Stimulated activated effector memory CD8-positive, alpha-beta T cell treated with anti-CD3 and anti-CD28 coated beads, Interleukin-12 subunit alpha, Interleukin-12 subunit beta, amount 100 ng/mL, for 72 hours (primary cell): Measurements from ENCODE around the gene COBLL1.

ENCODE experiments used
- ATAC-seq: fragments of 150-1000 bp; cut with Tn5 transposase; 2 replicates; pipeline ENCODE4 v1.10.0; 2021
- DNase-seq, 2 donors: peaks; one replicate each; pipeline ENCODE4 v3.0.0; 2021 to 2022; ENCODE audit warnings: low spot score in 2 of 2
- H3K27ac Mint-ChIP-seq: one replicate; pipeline ENCODE4 v1.8.0; 2022; ENCODE audit warnings: mild to moderate bottlenecking, mixed read lengths
- H3K36me3 Mint-ChIP-seq: one replicate; pipeline ENCODE4 v1.8.0; 2022; ENCODE audit warnings: mild to moderate bottlenecking, mixed read lengths
- H3K4me1 Mint-ChIP-seq: one replicate; pipeline ENCODE4 v1.8.0; 2022; ENCODE audit warnings: mixed read lengths
- H3K4me3 Mint-ChIP-seq: one replicate; pipeline ENCODE4 v1.8.0; 2022; ENCODE audit warnings: mild to moderate bottlenecking, mixed read lengths
- H3K9me3 Mint-ChIP-seq: one replicate; pipeline ENCODE4 v1.8.0; 2022; ENCODE audit warnings: mixed read lengths

Gene COBLL1

GRCh38 chr2:164841719-164842623 lies at the start of gene COBLL1:
TSS of gene COBLL1 (minus strand) at chr2:164841823. CDS start at chr2:164841196, 627 bp downstream.
- ATAC-seq (peak; percentile 58), DNase-seq (peak in 1 of 2 donors; percentile 52)
- Mint-ChIP-seq H3K9me3 (no peaks in the 10 kb centered on the region), H3K27ac (no peak within 1 kb of the TSS), H3K4me3 (peak within 1 kb of the TSS; percentile 55), H3K36me3 (no peaks in the 10 kb centered on the region), H3K4me1 (no peaks in the 10 kb centered on the region)

GRCh38 chr2:164890544-164890943 lies 48.9 kb upstream of the COBLL1 start:
- Mint-ChIP-seq H3K4me3 (no peak overlapping the region), H3K9me3 (peaks cover 3% of the 10 kb centered on the region), H3K4me1 (no peaks in the 10 kb centered on the region), H3K27ac (no peak overlapping the region), H3K36me3 (no peaks in the 10 kb centered on the region)
- ATAC-seq = no peak
- no peak for DNase-seq

- ATAC-seq (no peak), DNase-seq (no peak)
- Mint-ChIP-seq H3K9me3 (no peaks in the 10 kb centered on the region), H3K4me3 (no peak overlapping the region), H3K4me1 (no peaks in the 10 kb centered on the region), H3K27ac (no peak overlapping the region), H3K36me3 (no peaks in the 10 kb centered on the region)
Observed at GRCh38 chr2:164888592-164888991, 47.0 kb upstream of the COBLL1 start.

- no peaks in the 10 kb centered on the region for H3K4me1 Mint-ChIP-seq
- H3K4me3 Mint-ChIP-seq = no peak overlapping the region
- no peaks in the 10 kb centered on the region for H3K36me3 Mint-ChIP-seq
- H3K9me3 Mint-ChIP-seq = no peaks in the 10 kb centered on the region
- DNase-seq (no peak), ATAC-seq (no peak)
- no peak overlapping the region for H3K27ac Mint-ChIP-seq
Observed at GRCh38 chr2:164887434-164888144, 46.0 kb upstream of the COBLL1 start.

- no peak for ATAC-seq
- Mint-ChIP-seq H3K36me3 (no peaks in the 10 kb centered on the region), H3K4me1 (no peaks in the 10 kb centered on the region), H3K9me3 (no peaks in the 10 kb centered on the region), H3K27ac (no peak overlapping the region), H3K4me3 (no peak overlapping the region)
- no peak for DNase-seq
Observed at GRCh38 chr2:164882276-164882675, 40.7 kb upstream of the COBLL1 start.

GRCh38 chr2:164881524-164881923 lies 39.9 kb upstream of the COBLL1 start:
- Mint-ChIP-seq H3K4me3 (no peak overlapping the region), H3K36me3 (no peaks in the 10 kb centered on the region), H3K4me1 (no peaks in the 10 kb centered on the region), H3K27ac (no peak overlapping the region), H3K9me3 (no peaks in the 10 kb centered on the region)
- ATAC-seq (no peak), DNase-seq (no peak)

GRCh38 chr2:164879901-164880535 lies 38.4 kb upstream of the COBLL1 start:
- ATAC-seq = no peak
- no peaks in the 10 kb centered on the region for H3K9me3 Mint-ChIP-seq
- no peaks in the 10 kb centered on the region for H3K4me1 Mint-ChIP-seq
- H3K4me3 Mint-ChIP-seq = no peak overlapping the region
- H3K27ac Mint-ChIP-seq = no peak overlapping the region
- H3K36me3 Mint-ChIP-seq = no peaks in the 10 kb centered on the region
- no peak for DNase-seq

- ATAC-seq (no peak), DNase-seq (no peak)
- Mint-ChIP-seq H3K27ac (no peak overlapping the region), H3K9me3 (peaks cover 6% of the 10 kb centered on the region), H3K4me1 (no peaks in the 10 kb centered on the region), H3K36me3 (no peaks in the 10 kb centered on the region), H3K4me3 (no peak overlapping the region)
Observed at GRCh38 chr2:164877927-164878326, 36.3 kb upstream of the COBLL1 start.

GRCh38 chr2:164877169-164877568 lies 35.5 kb upstream of the COBLL1 start:
- DNase-seq = no peak
- no peaks in the 10 kb centered on the region for H3K4me1 Mint-ChIP-seq
- H3K27ac Mint-ChIP-seq = no peak overlapping the region
- ATAC-seq = no peak
- H3K36me3 Mint-ChIP-seq = no peaks in the 10 kb centered on the region
- H3K9me3 Mint-ChIP-seq = peaks cover 6% of the 10 kb centered on the region
- H3K4me3 Mint-ChIP-seq = no peak overlapping the region

- no peak overlapping the region for H3K4me3 Mint-ChIP-seq
- no peaks in the 10 kb centered on the region for H3K4me1 Mint-ChIP-seq
- DNase-seq (no peak), ATAC-seq (no peak)
- H3K36me3 Mint-ChIP-seq = no peaks in the 10 kb centered on the region
- no peak overlapping the region for H3K27ac Mint-ChIP-seq
- H3K9me3 Mint-ChIP-seq = peaks cover 6% of the 10 kb centered on the region
Observed at GRCh38 chr2:164875334-164876205, 33.9 kb upstream of the COBLL1 start.

GRCh38 chr2:164873210-164873908 lies 31.7 kb upstream of the COBLL1 start:
- H3K27ac Mint-ChIP-seq = no peak overlapping the region
- H3K9me3 Mint-ChIP-seq = peaks cover 9% of the 10 kb centered on the region
- ATAC-seq (no peak), DNase-seq (no peak)
- H3K36me3 Mint-ChIP-seq = no peaks in the 10 kb centered on the region
- H3K4me3 Mint-ChIP-seq = no peak overlapping the region
- H3K4me1 Mint-ChIP-seq = no peaks in the 10 kb centered on the region

GRCh38 chr2:164871404-164871803 lies 29.8 kb upstream of the COBLL1 start:
- H3K36me3 Mint-ChIP-seq = no peaks in the 10 kb centered on the region
- DNase-seq (no peak), ATAC-seq (no peak)
- H3K27ac Mint-ChIP-seq = no peak overlapping the region
- no peak overlapping the region for H3K4me3 Mint-ChIP-seq
- peaks cover 12% of the 10 kb centered on the region for H3K9me3 Mint-ChIP-seq
- no peaks in the 10 kb centered on the region for H3K4me1 Mint-ChIP-seq

GRCh38 chr2:164869420-164869772 lies 27.8 kb upstream of the COBLL1 start:
- ATAC-seq = no peak
- Mint-ChIP-seq H3K27ac (no peak overlapping the region), H3K4me1 (no peaks in the 10 kb centered on the region), H3K4me3 (no peak overlapping the region), H3K36me3 (no peaks in the 10 kb centered on the region), H3K9me3 (peaks cover 11% of the 10 kb centered on the region)
- DNase-seq = no peak

- H3K9me3 Mint-ChIP-seq = peaks cover 6% of the 10 kb centered on the region
- no peak for DNase-seq
Observed at GRCh38 chr2:164868563-164869419, 27.2 kb upstream of the COBLL1 start.

More at GRCh38 chr2:164868563-164869419, 27.2 kb upstream of the COBLL1 start:
- no peak for ATAC-seq
- H3K4me1 Mint-ChIP-seq = no peaks in the 10 kb centered on the region
- no peaks in the 10 kb centered on the region for H3K36me3 Mint-ChIP-seq
- H3K27ac Mint-ChIP-seq = no peak overlapping the region
- no peak overlapping the region for H3K4me3 Mint-ChIP-seq
